SK-N-MC (cell line): Measurements from ENCODE around the gene ZNF780A.

Experiments used
- DNase-seq: peaks from one replicate; pipeline ENCODE4 v3.0.0-alpha.2; 2011; ENCODE audit warnings: low read depth, low spot score
- H3K27ac ChIP-seq: fragments of 200-600 bp; sonication (generic); 2 replicates; pipeline ENCODE4 v1.5.1; 2016; ENCODE audit warnings: mixed run types
- H3K36me3 ChIP-seq: fragments of 200-600 bp; sonication (generic); 2 replicates; pipeline ENCODE4 v1.6.1; 2017; ENCODE audit warnings: antibody characterized with exemption, low read length, mixed read lengths; ENCODE audit not compliant: insufficient read depth
- H3K4me3 ChIP-seq: fragments of 200-600 bp; sonication (generic); 2 replicates; pipeline ENCODE4 v1.5.1; 2016
- H3K9ac ChIP-seq: fragments of 200-600 bp; sonication (generic); 2 replicates; pipeline ENCODE4 v1.8.0; 2017; ENCODE audit warnings: mixed run types, mixed read lengths; ENCODE audit not compliant: insufficient read length
- H3K9me3 ChIP-seq: fragments of 200-600 bp; sonication (generic); 2 replicates; pipeline ENCODE4 v1.6.1; 2017; ENCODE audit warnings: low read depth, mild to moderate bottlenecking, antibody characterized with exemption, low read length, moderate library complexity, mixed read lengths
- EZH2 ChIP-seq: fragments of 200-600 bp; sonication (generic); IDR thresholded peaks from one replicate; pipeline ENCODE4 v1.6.1; 2017; ENCODE audit warnings: antibody characterized with exemption
- FOXP2 ChIP-seq: optimal IDR thresholded peaks from 2 replicates; pipeline ENCODE3; 2011; ENCODE audit warnings: mild to moderate bottlenecking, moderate library complexity; ENCODE audit not compliant: insufficient read depth; ENCODE audit errors: extremely low read length, control extremely low read depth
- POLR2AphosphoS5 ChIP-seq: IDR thresholded peaks from 2 replicates; pipeline ENCODE4 v1.6.1; 2012; ENCODE audit warnings: mild to moderate bottlenecking, low read depth, low read length, borderline replicate concordance

ZNF780A gene

GRCh38 chr19:40091205-40092129 lies 724 bp upstream of the ZNF780A start:
- peaks cover 13% of the 10 kb centered on the region for H3K36me3 ChIP-seq
- TF ChIP-seq POLR2AphosphoS5 (no peak), FOXP2 (no peak)
- DNase-seq = no peak
- H3K27ac ChIP-seq = peak overlapping the region; percentile 72
- peaks cover 10% of the 10 kb centered on the region; the same call in 1 of the 2 replicates for H3K9me3 ChIP-seq
- peak overlapping the region; percentile 93 for H3K4me3 ChIP-seq
- peak overlapping the region; percentile 90 for H3K9ac ChIP-seq

- peak overlapping the region; percentile 93 for H3K4me3 ChIP-seq
- H3K9me3 ChIP-seq = peaks cover 10% of the 10 kb centered on the region; the same call in 1 of the 2 replicates
- H3K9ac ChIP-seq = no peak overlapping the region
- peaks cover 13% of the 10 kb centered on the region for H3K36me3 ChIP-seq
- H3K27ac ChIP-seq = no peak overlapping the region
- TF ChIP-seq FOXP2 = no peak
- DNase-seq = no peak
These were observed 1.3 kb downstream of the ZNF780A start for GRCh38 chr19:40089462-40089861.

- H3K9me3 ChIP-seq = peaks cover 10% of the 10 kb centered on the region; the same call in 1 of the 2 replicates
- no peak overlapping the region for H3K9ac ChIP-seq
- TF ChIP-seq FOXP2 (no peak), POLR2AphosphoS5 (no peak), EZH2 (no peak)
- H3K27ac ChIP-seq = no peak overlapping the region
- H3K4me3 ChIP-seq = no peak overlapping the region
- peaks cover 14% of the 10 kb centered on the region for H3K36me3 ChIP-seq
- DNase-seq = no peak
These were observed 2.3 kb downstream of the ZNF780A start for GRCh38 chr19:40088299-40089047.

- Histone ChIP-seq H3K4me3 (no peak overlapping the region), H3K36me3 (peaks cover 49% of the 10 kb centered on the region), H3K9ac (no peak overlapping the region), H3K9me3 (peaks cover 10% of the 10 kb centered on the region; the same call in 1 of the 2 replicates), H3K27ac (no peak overlapping the region)
- DNase-seq = no peak
- no peak for TF ChIP-seq POLR2AphosphoS5
- TF ChIP-seq FOXP2 = no peak
- TF ChIP-seq EZH2 = no peak
These were observed 5.8 kb downstream of the ZNF780A start for GRCh38 chr19:40084948-40085347.

- DNase-seq = no peak
- no peak overlapping the region for H3K27ac ChIP-seq
- no peak overlapping the region for H3K9ac ChIP-seq
- peaks cover 68% of the 10 kb centered on the region for H3K36me3 ChIP-seq
- H3K9me3 ChIP-seq = peaks cover 24% of the 10 kb centered on the region
- H3K4me3 ChIP-seq = no peak overlapping the region
- no peak for TF ChIP-seq POLR2AphosphoS5
- no peak for TF ChIP-seq EZH2
- no peak for TF ChIP-seq FOXP2
These were observed 9.3 kb downstream of the ZNF780A start for GRCh38 chr19:40081411-40081810.

- peaks cover 30% of the 10 kb centered on the region for H3K9me3 ChIP-seq
- H3K36me3 ChIP-seq = peaks cover 79% of the 10 kb centered on the region
These were observed 10.5 kb downstream of the ZNF780A start for GRCh38 chr19:40080289-40080688.

GRCh38 chr19:40078377-40078776 lies 12.4 kb downstream of the ZNF780A start:
- TF ChIP-seq POLR2AphosphoS5 (no peak), EZH2 (no peak), FOXP2 (no peak)
- Histone ChIP-seq H3K9ac (no peak overlapping the region), H3K27ac (no peak overlapping the region), H3K4me3 (no peak overlapping the region), H3K9me3 (peaks cover 33% of the 10 kb centered on the region), H3K36me3 (peaks cover 97% of the 10 kb centered on the region)
- DNase-seq = no peak

More at GRCh38 chr19:40080289-40080688, 10.5 kb downstream of the ZNF780A start:
- Histone ChIP-seq H3K4me3 (no peak overlapping the region), H3K9ac (no peak overlapping the region), H3K27ac (no peak overlapping the region)
- no peak for TF ChIP-seq FOXP2
- TF ChIP-seq POLR2AphosphoS5 = no peak
- TF ChIP-seq EZH2 = no peak
- no peak for DNase-seq

- H3K36me3 ChIP-seq = peaks cover 25% of the 10 kb centered on the region
- no peak overlapping the region for H3K4me3 ChIP-seq
- no peak overlapping the region for H3K27ac ChIP-seq
- no peak for TF ChIP-seq POLR2AphosphoS5
- no peak for TF ChIP-seq EZH2
- TF ChIP-seq FOXP2 = no peak
- peaks cover 7% of the 10 kb centered on the region; the same call in 1 of the 2 replicates for H3K9me3 ChIP-seq
- H3K9ac ChIP-seq = no peak overlapping the region
- no peak for DNase-seq
These were observed 20.7 kb downstream of the ZNF780A start for GRCh38 chr19:40070058-40070457.
